Astrocyte (in vitro differentiated cells and primary cell): ENCODE measurements around the gene SCIMP.

Source experiments
- CTCF ChIP-seq: IDR thresholded peaks from 2 replicates; pipeline ENCODE4 v1.5.1; 2011; ENCODE audit warnings: low read depth, mild to moderate bottlenecking, inconsistent platforms, low read length, moderate library complexity; ENCODE audit not compliant: insufficient read depth
- EZH2 ChIP-seq: IDR thresholded peaks from 2 replicates; pipeline ENCODE4 v1.6.1; 2012; ENCODE audit warnings: mild to moderate bottlenecking, low read length, inconsistent platforms; ENCODE audit not compliant: insufficient read depth

GRCh38 chr17:5283571-5284315 lies 49.1 kb upstream of the SCIMP start:
- no peak for TF ChIP-seq CTCF
- no peak for TF ChIP-seq EZH2
